IMR-90 (cell line): Measurements from ENCODE around the gene LTB4R. TPM values are rescaled to one million over a fixed set of nuclear protein-coding genes. Genes with fewer than 3 reads are reported as not detected.

ENCODE experiments used
- ATAC-seq: fragments of 200-7000 bp; cut with Tn5 transposase; 2 replicates; pipeline ENCODE4 v1.9.1; 2020; ENCODE audit warnings: low read depth, mild to moderate bottlenecking, moderate library complexity
- BruUV-seq: library from RNA; stranded (reverse); fragments of 400-500 nt; replicated peaks from 2 replicates; lab custom pipeline; 2021; lab: Mats Ljungman, UMichigan
- CTCF ChIA-PET: fragments of 300-600 bp; formaldehyde crosslinking; extraction: SDS; loops from one replicate; lab custom pipeline; 2021; ENCODE audit warnings: antibody characterized with exemption; lab: Yijun Ruan, JAX
- POLR2A ChIA-PET: fragments of 300-600 bp; sonication (Branson Sonifier 250); formaldehyde crosslinking; loops from one replicate; lab custom pipeline; 2022; ENCODE audit warnings: antibody characterized with exemption; ENCODE audit not compliant: unreplicated experiment; lab: Charles Lee
- DNase-seq: peaks from one replicate; pipeline ENCODE4 v3.0.0; 2013
- H2AFZ ChIP-seq: replicated peaks from 2 replicates; pipeline ENCODE3; 2013; ENCODE audit warnings: low read length, mild to moderate bottlenecking; ENCODE audit not compliant: poor library complexity
- H2AK5ac ChIP-seq: 2 replicates; pipeline ENCODE4 v1.6.1; 2013; ENCODE audit warnings: low read depth, low read length, inconsistent platforms
- H2AK9ac ChIP-seq: replicated peaks from 2 replicates; pipeline ENCODE3; 2013; ENCODE audit warnings: mild to moderate bottlenecking, low read depth, low read length, moderate library complexity; ENCODE audit not compliant: poor library complexity
- H2BK120ac ChIP-seq: 2 replicates; pipeline ENCODE4 v1.6.1; 2013; ENCODE audit warnings: low read depth, low read length, inconsistent platforms
- H2BK15ac ChIP-seq: 3 replicates; pipeline ENCODE4 v1.6.1; 2013; ENCODE audit warnings: low read depth, low read length, inconsistent platforms
- H2BK20ac ChIP-seq: 2 replicates; pipeline ENCODE4 v1.6.1; 2013; ENCODE audit warnings: low read depth, mild to moderate bottlenecking, inconsistent platforms, low read length, moderate library complexity
- H2BK5ac ChIP-seq: 2 replicates; pipeline ENCODE4 v1.6.1; 2013; ENCODE audit warnings: mild to moderate bottlenecking, low read depth, low read length, inconsistent platforms; ENCODE audit not compliant: poor library complexity, severe bottlenecking
- H3K14ac ChIP-seq: replicated peaks from 2 replicates; pipeline ENCODE4 v1.6.1; 2013; ENCODE audit warnings: low read depth, low read length, inconsistent platforms
- H3K18ac ChIP-seq: 2 replicates; pipeline ENCODE4 v1.6.1; 2013; ENCODE audit warnings: low read depth, low read length, control low read depth
- H3K23ac ChIP-seq: 2 replicates; pipeline ENCODE4 v1.6.1; 2013; ENCODE audit warnings: low read depth, low read length, inconsistent platforms
- H3K27ac ChIP-seq: 2 replicates; pipeline ENCODE4 v1.5.1; 2013; ENCODE audit warnings: mild to moderate bottlenecking, control low read depth, low read length; ENCODE audit not compliant: insufficient read depth
- H3K27me3 ChIP-seq: 2 replicates; pipeline ENCODE4 v1.6.1; 2013; ENCODE audit warnings: low read length; ENCODE audit not compliant: control insufficient read depth, insufficient read depth
- H3K36me3 ChIP-seq: 2 replicates; pipeline ENCODE4 v1.6.1; 2013; ENCODE audit warnings: low read length, mixed read lengths; ENCODE audit not compliant: control insufficient read depth, insufficient read depth
- H3K4ac ChIP-seq: 2 replicates; pipeline ENCODE4 v1.6.1; 2013; ENCODE audit warnings: low read depth, low read length, inconsistent platforms
- H3K4me1 ChIP-seq: 2 replicates; pipeline ENCODE4 v1.6.1; 2013; ENCODE audit warnings: low read length, mixed read lengths; ENCODE audit not compliant: control insufficient read depth, insufficient read depth
- H3K4me2 ChIP-seq: 2 replicates; pipeline ENCODE4 v1.6.1; 2013; ENCODE audit warnings: low read depth, mild to moderate bottlenecking, control low read depth, low read length, moderate library complexity
- H3K4me3 ChIP-seq: 2 replicates; pipeline ENCODE4 v1.5.1; 2013; ENCODE audit warnings: low read depth, mild to moderate bottlenecking, control low read depth, low read length, moderate library complexity; ENCODE audit not compliant: insufficient read depth
- H3K56ac ChIP-seq: 2 replicates; pipeline ENCODE4 v1.6.1; 2013; ENCODE audit warnings: low read length, inconsistent platforms; ENCODE audit not compliant: insufficient read depth; ENCODE audit errors: extremely low read depth
- H3K79me1 ChIP-seq, 2 experiments: 2 replicates each; pipeline ENCODE4 v1.6.1; 2013; ENCODE audit warnings: low read length in 2 of 2, inconsistent platforms in 1 of 2, low read depth in 1 of 2
- H3K9ac ChIP-seq: 2 replicates; pipeline ENCODE4 v1.6.1; 2013; ENCODE audit warnings: low read depth, low read length, control low read depth
- H3K9me1 ChIP-seq: 2 replicates; pipeline ENCODE4 v1.6.1; 2013; ENCODE audit warnings: low read length, inconsistent platforms; ENCODE audit not compliant: insufficient read depth
- H3K9me3 ChIP-seq: 2 replicates; pipeline ENCODE4 v1.6.1; 2013; ENCODE audit warnings: low read length; ENCODE audit not compliant: control insufficient read depth, insufficient read depth
- H4K20me1 ChIP-seq: 2 replicates; pipeline ENCODE4 v1.6.1; 2013; ENCODE audit warnings: low read length, inconsistent platforms; ENCODE audit not compliant: insufficient read depth
- H4K5ac ChIP-seq: 2 replicates; pipeline ENCODE4 v1.6.1; 2013; ENCODE audit warnings: mild to moderate bottlenecking, low read depth, low read length, control low read depth
- H4K8ac ChIP-seq, 2 experiments: 2 replicates each; pipeline ENCODE4 v1.6.1; 2013; ENCODE audit warnings: low read depth in 2 of 2, low read length in 2 of 2, control low read depth in 1 of 2, inconsistent platforms in 1 of 2
- H4K91ac ChIP-seq: 2 replicates; pipeline ENCODE4 v1.6.1; 2013; ENCODE audit warnings: low read depth, low read length, inconsistent platforms; ENCODE audit not compliant: insufficient read depth
- BHLHE40 ChIP-seq: fragments of 150-350 bp; IDR thresholded peaks from 2 replicates; pipeline ENCODE4 v1.6.1; 2016; ENCODE audit warnings: mild to moderate bottlenecking, low read depth, low read length
- CEBPB ChIP-seq: IDR thresholded peaks from 2 replicates; pipeline ENCODE4 v1.6.1; 2012; ENCODE audit warnings: low read depth, low read length, improper control_type of control experiment
- CHD1 ChIP-seq: IDR thresholded peaks from 2 replicates; pipeline ENCODE4 v1.6.1; 2012; ENCODE audit warnings: low read depth, low read length, improper control_type of control experiment
- CTCF ChIP-seq: conservative IDR thresholded peaks from 2 replicates; pipeline ENCODE4 v1.5.1; 2012; ENCODE audit warnings: mild to moderate bottlenecking, low read depth, low read length, improper control_type of control experiment
- ELK1 ChIP-seq: fragments of 150-350 bp; IDR thresholded peaks from 2 replicates; pipeline ENCODE4 v1.6.1; 2016; ENCODE audit warnings: low read depth, mild to moderate bottlenecking, low read length, moderate library complexity, borderline replicate concordance
- FOS ChIP-seq: fragments of 150-350 bp; IDR thresholded peaks from 2 replicates; pipeline ENCODE4 v1.6.1; 2016; ENCODE audit warnings: low read depth, low read length
- MAFK ChIP-seq: IDR thresholded peaks from 2 replicates; pipeline ENCODE4 v1.6.1; 2012; ENCODE audit warnings: low read depth, low read length, improper control_type of control experiment
- MAZ ChIP-seq: IDR thresholded peaks from 2 replicates; pipeline ENCODE4 v1.6.1; 2012; ENCODE audit warnings: low read depth, mild to moderate bottlenecking, low read length, improper control_type of control experiment, moderate library complexity, borderline replicate concordance
- MXI1 ChIP-seq: IDR thresholded peaks from 2 replicates; pipeline ENCODE4 v1.6.1; 2012; ENCODE audit warnings: low read depth, mild to moderate bottlenecking, low read length, moderate library complexity, borderline replicate concordance
- NFE2L2 ChIP-seq: fragments of 150-350 bp; IDR thresholded peaks from 2 replicates; pipeline ENCODE4 v1.6.1; 2016; ENCODE audit warnings: low read depth, mild to moderate bottlenecking, low read length
- POLR2A ChIP-seq: IDR thresholded peaks from 2 replicates; pipeline ENCODE4 v1.6.1; 2012; ENCODE audit warnings: mild to moderate bottlenecking, low read depth, low read length
- RAD21 ChIP-seq: IDR thresholded peaks from 2 replicates; pipeline ENCODE4 v1.6.1; 2012; ENCODE audit warnings: low read length, improper control_type of control experiment
- RCOR1 ChIP-seq: IDR thresholded peaks from 2 replicates; pipeline ENCODE4 v1.6.1; 2012; ENCODE audit warnings: mild to moderate bottlenecking, low read length, improper control_type of control experiment; ENCODE audit not compliant: insufficient replicate concordance
- RFX5 ChIP-seq: IDR thresholded peaks from 2 replicates; pipeline ENCODE4 v1.8.0; 2012; ENCODE audit warnings: low read depth, mild to moderate bottlenecking, low read length, moderate library complexity
- SMC3 ChIP-seq: fragments of 150-350 bp; IDR thresholded peaks from 2 replicates; pipeline ENCODE4 v1.6.1; 2016; ENCODE audit warnings: low read depth, mild to moderate bottlenecking, antibody characterized with exemption, low read length, moderate library complexity
- USF2 ChIP-seq: fragments of 150-350 bp; IDR thresholded peaks from 2 replicates; pipeline ENCODE4 v1.6.1; 2017; ENCODE audit warnings: mild to moderate bottlenecking, antibody characterized with exemption, low read length, low read depth
- WGBS, 2 experiments: methylation state at CpG; one replicate each; pipeline versions ENCODE4 v1.1.5 to v1.1.7; 2013; ENCODE audit warnings: missing lambda C conversion rate in 2 of 2; ENCODE audit not compliant: insufficient read length in 1 of 2; ENCODE audit errors: extremely low coverage in 2 of 2; 5-methylcytosine and 5-hydroxymethylcytosine counted together
- dilution Hi-C: fragments of 300-500 bp; cut with HindIII; formaldehyde crosslinking; loops from one replicate; pipeline ENCODE4 v1.14.3; 2018; ENCODE audit warnings: low sequenced_read_pairs; ENCODE audit not compliant: unreplicated experiment
- in situ Hi-C: fragments of 300-500 bp; cut with MboI; formaldehyde crosslinking; loops from 3 replicates; pipeline ENCODE4 v1.14.3; 2019; ENCODE audit warnings: low sequenced_read_pairs, inconsistent platforms, mixed read lengths
- intact Hi-C: fragments of 100-400 bp; cut with micrococcal nuclease; formaldehyde crosslinking; loops from 2 replicates; pipeline ENCODE4 v1.10.0; 2022
- polyA plus RNA-seq, 3 experiments: library from polyadenylated mRNA; depleted of rRNA; stranded (reverse); fragments of >200 nt; gene quantifications; 2 replicates each; pipeline ENCODE4 v1.2.3, GENCODE V29; 2012; ENCODE audit warnings: low replicate concordance in 1 of 3
- total RNA-seq: library from RNA; depleted of rRNA; stranded (reverse); fragments of >200 nt; gene quantifications from 2 replicates; pipeline ENCODE4 v1.2.3, GENCODE V29; 2012

LTB4R gene
- total and polyA plus RNA-seq, 2 of the 4 experiments (the other 2 are of a cell fraction) = 0.18 to 2.3 TPM

- intact Hi-C loops = loop anchor here (2.0 kb wide), 2 partner anchors 13 to 27 kb away; partner anchors contain the start of gene TINF2
- in situ Hi-C loops = no loop called here
- Histone ChIP-seq H3K14ac (no peak overlapping the region), H2BK120ac (no peak overlapping the region), H3K79me1 (peaks cover 9 to 27% of the 10 kb centered on the region in 2 experiments), H4K5ac (no peak overlapping the region), H2AFZ (no peak overlapping the region), H3K9me1 (peaks cover 5% of the 10 kb centered on the region; the same call in 1 of the 2 replicates), H3K9ac (no peak overlapping the region), H3K4ac (no peak overlapping the region), H3K56ac (no peak overlapping the region), H3K4me3 (no peak overlapping the region), H3K9me3 (no peaks in the 10 kb centered on the region), H2AK9ac (no peak overlapping the region), H2AK5ac (no peak overlapping the region), H2BK20ac (no peak overlapping the region), H4K8ac (no peak overlapping the region), H3K27me3 (no peaks in the 10 kb centered on the region), H3K18ac (no peak overlapping the region), H3K36me3 (peaks cover 29% of the 10 kb centered on the region), H3K4me1 (peaks cover 5% of the 10 kb centered on the region; the same call in 1 of the 2 replicates), H3K23ac (no peak overlapping the region), H4K20me1 (no peaks in the 10 kb centered on the region), H2BK15ac (no peak overlapping the region), H4K91ac (no peak overlapping the region), H3K27ac (no peak overlapping the region), H3K4me2 (no peak overlapping the region), H2BK5ac (no peak overlapping the region)
- CTCF ChIA-PET = interaction anchor here (0.8 to 2.0 kb wide), 3 partner anchors 8 to 28 kb away, joined by 3 to 11 read pairs (median 4); partner anchors contain the start of gene TINF2
- BruUV-seq = no TSS peak
- POLR2A ChIA-PET = no interaction called here
- dilution Hi-C loops = no loop called here
- DNase-seq (no peak), ATAC-seq (no peak)
- TF ChIP-seq RAD21 (no peak), ELK1 (no peak), RCOR1 (no peak), NFE2L2 (no peak), CEBPB (no peak), SMC3 (no peak), MAZ (no peak), CHD1 (no peak), MXI1 (no peak), RFX5 (no peak), CTCF (no peak), USF2 (no peak), FOS (no peak), MAFK (no peak), BHLHE40 (no peak), POLR2A (no peak)
- 100% methylated on average over 5 of the region's 14 CpGs; no CpG with 5 or more reads in 1 of the 2 experiments for WGBS, 2 experiments
These were observed 41.3 kb upstream of the LTB4R start for GRCh38 chr14:24269910-24270536.
